Measurements from ENCODE around the gene ZFP92. TPM values are rescaled to one million over a fixed set of nuclear protein-coding genes. Genes with fewer than 3 reads are reported as not detected.

Gene ZFP92
- polyA plus RNA-seq, 1 donor from 2014 or later, result not detected

DNA sequence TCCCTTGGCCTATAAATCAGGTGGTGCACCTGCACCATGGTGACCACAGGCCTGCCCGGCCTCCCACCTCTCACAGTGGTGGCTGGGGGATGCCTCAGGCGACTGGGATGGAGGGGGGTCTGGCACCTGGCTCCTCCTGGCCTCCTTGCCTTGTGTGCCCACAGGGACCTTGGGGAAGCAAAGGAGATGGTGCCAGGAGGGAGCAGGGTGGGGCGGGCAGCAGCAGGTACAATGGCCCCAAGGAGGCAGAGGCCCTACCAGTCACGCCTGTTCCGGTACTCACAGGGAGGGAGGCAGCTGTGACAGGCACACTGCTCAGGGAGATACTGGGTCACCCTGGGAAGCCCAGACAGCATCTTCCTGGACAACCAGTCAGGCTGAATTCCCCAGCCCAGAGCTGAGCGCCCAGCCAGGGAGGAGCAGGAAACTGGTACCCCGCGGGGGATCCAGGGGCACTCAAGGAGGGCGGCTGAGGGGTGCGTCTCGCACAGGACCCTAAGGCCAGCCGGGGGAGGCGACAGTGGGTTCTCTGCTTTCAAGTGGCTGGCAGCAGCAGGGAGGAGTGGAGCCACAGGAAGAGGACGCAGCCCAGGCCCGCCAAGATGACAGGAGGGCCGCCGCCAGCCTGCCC is 35.8 kb downstream of the ZFP92 start:
- Histone ChIP-seq H3K27me3 (ENCODE audit: insufficient read depth, low read depth, low read length) (no peaks in the 10 kb centered on the region), H3K9ac (ENCODE audit: low read length) (no peak overlapping the region), H3K9me3 (ENCODE audit: low read length) (no peaks in the 10 kb centered on the region), H3K4me2 (ENCODE audit: low read length) (no peak overlapping the region), H3K9me2 (ENCODE audit: insufficient read depth, low read length) (no peaks in the 10 kb centered on the region), H3K36me3 (ENCODE audit: insufficient read depth, low read length) (no peaks in the 10 kb centered on the region), H3F3A (ENCODE audit: insufficient read depth, low read length, poor library complexity, severe bottlenecking) (no peaks in the 10 kb centered on the region), H2AFZ (ENCODE audit: low read depth, low read length) (no peak overlapping the region), H4K20me1 (ENCODE audit: insufficient read depth) (no peaks in the 10 kb centered on the region), H3K79me2 (replicated peaks; ENCODE audit: insufficient read depth, low read length) (no peaks in the 10 kb centered on the region), H3K27ac (ENCODE audit: low read length) (no peak overlapping the region), H3K4me3 (ENCODE audit: low read length) (no peak overlapping the region)
- TF ChIP-seq, protein P1, sequence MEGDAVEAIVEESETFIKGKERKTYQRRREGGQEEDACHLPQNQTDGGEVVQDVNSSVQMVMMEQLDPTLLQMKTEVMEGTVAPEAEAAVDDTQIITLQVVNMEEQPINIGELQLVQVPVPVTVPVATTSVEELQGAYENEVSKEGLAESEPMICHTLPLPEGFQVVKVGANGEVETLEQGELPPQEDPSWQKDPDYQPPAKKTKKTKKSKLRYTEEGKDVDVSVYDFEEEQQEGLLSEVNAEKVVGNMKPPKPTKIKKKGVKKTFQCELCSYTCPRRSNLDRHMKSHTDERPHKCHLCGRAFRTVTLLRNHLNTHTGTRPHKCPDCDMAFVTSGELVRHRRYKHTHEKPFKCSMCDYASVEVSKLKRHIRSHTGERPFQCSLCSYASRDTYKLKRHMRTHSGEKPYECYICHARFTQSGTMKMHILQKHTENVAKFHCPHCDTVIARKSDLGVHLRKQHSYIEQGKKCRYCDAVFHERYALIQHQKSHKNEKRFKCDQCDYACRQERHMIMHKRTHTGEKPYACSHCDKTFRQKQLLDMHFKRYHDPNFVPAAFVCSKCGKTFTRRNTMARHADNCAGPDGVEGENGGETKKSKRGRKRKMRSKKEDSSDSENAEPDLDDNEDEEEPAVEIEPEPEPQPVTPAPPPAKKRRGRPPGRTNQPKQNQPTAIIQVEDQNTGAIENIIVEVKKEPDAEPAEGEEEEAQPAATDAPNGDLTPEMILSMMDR (IDR thresholded peaks at IDR 0.05; ENCODE audit: poor library complexity, severe bottlenecking), result no peak
- TF ChIP-seq MXI1 (conservative IDR thresholded peaks at IDR 0.05; ENCODE audit: poor library complexity, severe bottlenecking), result no peak
- TF ChIP-seq TAF1 (IDR thresholded peaks at IDR 0.05; ENCODE audit: low read depth), result no peak
- TF ChIP-seq EZH2 (IDR thresholded peaks at IDR 0.05; ENCODE audit: borderline replicate concordance, insufficient read depth, low read length, poor library complexity, severe bottlenecking), result no peak

DNA sequence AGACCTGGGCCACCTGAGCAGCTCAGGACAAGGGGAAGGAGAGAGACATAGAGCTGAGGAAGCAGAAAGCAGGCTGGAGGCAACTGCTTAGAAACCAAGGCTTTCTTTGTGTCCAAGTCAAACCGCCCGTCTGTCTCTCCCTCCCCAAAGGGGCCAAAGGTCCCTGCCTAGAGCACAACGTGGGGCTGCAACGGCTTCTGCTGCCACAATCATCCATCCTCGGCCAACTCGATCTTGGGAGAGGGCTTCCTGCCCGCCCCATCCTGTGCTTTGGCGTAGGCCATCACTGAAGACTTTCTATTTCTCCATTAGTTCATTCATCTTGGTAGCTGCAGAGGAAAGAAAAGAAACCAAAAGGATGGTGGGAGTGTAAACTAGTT is 36.3 kb downstream of the ZFP92 start:
- Histone ChIP-seq H2AFZ (ENCODE audit: low read depth, low read length) (no peak overlapping the region), H3K9me2 (ENCODE audit: insufficient read depth, low read length) (no peaks in the 10 kb centered on the region), H3K4me2 (ENCODE audit: low read length) (no peak overlapping the region), H3K79me2 (replicated peaks; ENCODE audit: insufficient read depth, low read length) (no peaks in the 10 kb centered on the region), H3K27ac (ENCODE audit: low read length) (no peak overlapping the region), H3F3A (ENCODE audit: insufficient read depth, low read length, poor library complexity, severe bottlenecking) (no peaks in the 10 kb centered on the region), H3K36me3 (ENCODE audit: insufficient read depth, low read length) (no peaks in the 10 kb centered on the region), H3K27me3 (ENCODE audit: insufficient read depth, low read depth, low read length) (no peaks in the 10 kb centered on the region), H4K20me1 (ENCODE audit: insufficient read depth) (no peaks in the 10 kb centered on the region), H3K9me3 (ENCODE audit: low read length) (no peaks in the 10 kb centered on the region), H3K4me3 (ENCODE audit: low read length) (no peak overlapping the region), H3K9ac (ENCODE audit: low read length) (no peak overlapping the region)
- TF ChIP-seq, protein P2, sequence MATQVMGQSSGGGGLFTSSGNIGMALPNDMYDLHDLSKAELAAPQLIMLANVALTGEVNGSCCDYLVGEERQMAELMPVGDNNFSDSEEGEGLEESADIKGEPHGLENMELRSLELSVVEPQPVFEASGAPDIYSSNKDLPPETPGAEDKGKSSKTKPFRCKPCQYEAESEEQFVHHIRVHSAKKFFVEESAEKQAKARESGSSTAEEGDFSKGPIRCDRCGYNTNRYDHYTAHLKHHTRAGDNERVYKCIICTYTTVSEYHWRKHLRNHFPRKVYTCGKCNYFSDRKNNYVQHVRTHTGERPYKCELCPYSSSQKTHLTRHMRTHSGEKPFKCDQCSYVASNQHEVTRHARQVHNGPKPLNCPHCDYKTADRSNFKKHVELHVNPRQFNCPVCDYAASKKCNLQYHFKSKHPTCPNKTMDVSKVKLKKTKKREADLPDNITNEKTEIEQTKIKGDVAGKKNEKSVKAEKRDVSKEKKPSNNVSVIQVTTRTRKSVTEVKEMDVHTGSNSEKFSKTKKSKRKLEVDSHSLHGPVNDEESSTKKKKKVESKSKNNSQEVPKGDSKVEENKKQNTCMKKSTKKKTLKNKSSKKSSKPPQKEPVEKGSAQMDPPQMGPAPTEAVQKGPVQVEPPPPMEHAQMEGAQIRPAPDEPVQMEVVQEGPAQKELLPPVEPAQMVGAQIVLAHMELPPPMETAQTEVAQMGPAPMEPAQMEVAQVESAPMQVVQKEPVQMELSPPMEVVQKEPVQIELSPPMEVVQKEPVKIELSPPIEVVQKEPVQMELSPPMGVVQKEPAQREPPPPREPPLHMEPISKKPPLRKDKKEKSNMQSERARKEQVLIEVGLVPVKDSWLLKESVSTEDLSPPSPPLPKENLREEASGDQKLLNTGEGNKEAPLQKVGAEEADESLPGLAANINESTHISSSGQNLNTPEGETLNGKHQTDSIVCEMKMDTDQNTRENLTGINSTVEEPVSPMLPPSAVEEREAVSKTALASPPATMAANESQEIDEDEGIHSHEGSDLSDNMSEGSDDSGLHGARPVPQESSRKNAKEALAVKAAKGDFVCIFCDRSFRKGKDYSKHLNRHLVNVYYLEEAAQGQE (IDR thresholded peaks at IDR 0.05; ENCODE audit: borderline replicate concordance), result no peak
- TF ChIP-seq POLR2AphosphoS5 (IDR thresholded peaks at IDR 0.05), result no peak
- no peak for TF ChIP-seq EP300 (conservative IDR thresholded peaks at IDR 0.05; ENCODE audit: poor library complexity, severe bottlenecking)
- no peak for TF ChIP-seq MXI1 (conservative IDR thresholded peaks at IDR 0.05; ENCODE audit: poor library complexity, severe bottlenecking)
- TF ChIP-seq, protein P1 (IDR thresholded peaks at IDR 0.05; ENCODE audit: poor library complexity, severe bottlenecking), result no peak
- no peak for TF ChIP-seq TAF1 (IDR thresholded peaks at IDR 0.05; ENCODE audit: low read depth)
- no peak for TF ChIP-seq EZH2 (IDR thresholded peaks at IDR 0.05; ENCODE audit: borderline replicate concordance, insufficient read depth, low read length, poor library complexity, severe bottlenecking)
- TF ChIP-seq SMC3 (conservative IDR thresholded peaks at IDR 0.05; ENCODE audit: poor library complexity), result no peak
- TF ChIP-seq RAD21 (conservative IDR thresholded peaks at IDR 0.05), result no peak

Measured in neural cell (in vitro differentiated cells).